K562 (cell line): ENCODE data around the gene VPS37B. TPM values are rescaled to one million over a fixed set of nuclear protein-coding genes. Genes with fewer than 3 reads are reported as not detected.

ENCODE experiments used
- ATAC-seq: fragments of 200-7000 bp; cut with Tn5 transposase; 3 replicates; pipeline ENCODE4 v1.9.1; 2020; ENCODE audit warnings: moderate library complexity
- BruUV-seq: library from RNA; stranded (reverse); fragments of 400-500 nt; replicated peaks from 2 replicates; lab custom pipeline; 2021; lab: Mats Ljungman, UMichigan
- CTCF ChIA-PET: fragments of 300-600 bp; formaldehyde crosslinking; extraction: SDS; loops from one replicate; lab custom pipeline; 2021; ENCODE audit warnings: low intra/inter-chr PET ratio; lab: Yijun Ruan, JAX
- POLR2A ChIA-PET: fragments of 300-600, 350-650 bp; sonication (Branson Sonifier 250); formaldehyde crosslinking; extraction: SDS; loops from one replicate; lab custom pipeline; 2021; ENCODE audit warnings: antibody characterized with exemption, inconsistent platforms; lab: Yijun Ruan, JAX
- DNase-seq, 4 experiments: peaks; one replicate each; pipeline versions ENCODE4 v3.0.0 to v3.0.0-alpha.2; 2011 to 2018; ENCODE audit warnings: low spot score in 3 of 4, mixed read lengths in 3 of 4; ENCODE audit errors: extremely low read depth in 1 of 4
- FAIRE-seq: peaks from 2 replicates; lab custom pipeline; 2011; peaks lifted over from hg19 to GRCh38; lab: Jason Lieb, UNC
- H2AFZ ChIP-seq: 2 replicates; pipeline ENCODE4 v1.6.0; 2011; ENCODE audit warnings: low read depth, low read length, control low read depth, inconsistent platforms
- H3K27ac ChIP-seq: fragments of 200-600 bp; 3 replicates; pipeline ENCODE4 v1.8.0; 2011; ENCODE audit warnings: low read depth, mild to moderate bottlenecking, control low read depth, inconsistent platforms, low read length, moderate library complexity, mixed read lengths; ENCODE audit errors: extremely low read depth
- H3K27me3 ChIP-seq, 2 experiments: fragments of 300-600 bp in 1 of 2; 2 replicates in 1 of 2; 3 replicates in 1 of 2; pipeline versions ENCODE4 v1.6.0 to v1.8.0; 2011; ENCODE audit warnings: inconsistent platforms in 2 of 2, low read length in 2 of 2, mild to moderate bottlenecking in 1 of 2, mixed read lengths in 1 of 2, moderate library complexity in 1 of 2; ENCODE audit not compliant: control insufficient read depth in 2 of 2, insufficient read depth in 2 of 2
- H3K36me3 ChIP-seq: fragments of 300-600 bp; 3 replicates; pipeline ENCODE4 v1.8.0; 2011; ENCODE audit warnings: mild to moderate bottlenecking, low read length, inconsistent platforms; ENCODE audit not compliant: control insufficient read depth, insufficient read depth
- H3K4me1 ChIP-seq, 2 experiments: fragments of 200-600 bp in 1 of 2; replicated peaks in 1 of 2; 2 replicates in 1 of 2; 3 replicates in 1 of 2; pipeline versions ENCODE4 v1.5.1 to v1.8.0; 2011; ENCODE audit warnings: inconsistent platforms in 2 of 2, low read length in 2 of 2, mild to moderate bottlenecking in 1 of 2, mixed read lengths in 1 of 2, moderate library complexity in 1 of 2; ENCODE audit not compliant: control insufficient read depth in 2 of 2, insufficient read depth in 2 of 2
- H3K4me2 ChIP-seq: 2 replicates; pipeline ENCODE4 v1.6.1; 2011; ENCODE audit warnings: low read length, control low read depth, inconsistent platforms, mixed read lengths; ENCODE audit not compliant: insufficient read depth
- H3K4me3 ChIP-seq: fragments of 200-600 bp; sonication (generic), shearing (Covaris generic); 2 replicates; pipeline ENCODE4 v1.5.1; 2016; ENCODE audit warnings: control low read depth, inconsistent platforms
- H3K79me2 ChIP-seq: fragments of 200-600 bp; 3 replicates; pipeline ENCODE4 v1.8.0; 2011; ENCODE audit warnings: low read length, inconsistent platforms; ENCODE audit not compliant: control insufficient read depth, insufficient read depth
- H3K9ac ChIP-seq, 2 experiments: 2 replicates each; pipeline versions ENCODE4 v1.6.0 to v1.6.1; 2011; ENCODE audit warnings: low read depth in 2 of 2, low read length in 2 of 2, control low read depth in 1 of 2, inconsistent platforms in 1 of 2, mild to moderate bottlenecking in 1 of 2, mixed read lengths in 1 of 2; ENCODE audit not compliant: insufficient read depth in 1 of 2
- H3K9me1 ChIP-seq: one replicate; pipeline ENCODE4 v1.6.0; 2011; ENCODE audit warnings: inconsistent platforms, mild to moderate bottlenecking, low read length, moderate library complexity; ENCODE audit not compliant: control insufficient read depth, insufficient read depth
- H3K9me3 ChIP-seq: replicated peaks from 2 replicates; pipeline ENCODE4 v1.5.1; 2011; ENCODE audit warnings: low read depth, low read length, inconsistent platforms; ENCODE audit not compliant: control insufficient read depth, insufficient read depth
- H4K20me1 ChIP-seq: replicated peaks from 2 replicates; pipeline ENCODE4 v1.6.1; 2011; ENCODE audit warnings: low read length, inconsistent platforms, mixed read lengths; ENCODE audit not compliant: control insufficient read depth, insufficient read depth
- CSDE1 ChIP-seq, 2 experiments: fragments of 450-650 bp; IDR thresholded peaks; 2 replicates each; pipeline ENCODE4 v1.6.1; 2016; ENCODE audit warnings: mild to moderate bottlenecking in 1 of 2
- CXXC5 ChIP-seq: fragments of 250-450 bp; sonication (Bioruptor Pico); IDR thresholded peaks from 2 replicates; pipeline ENCODE4 v1.8.0; 2022; ENCODE audit warnings: inconsistent platforms, mild to moderate bottlenecking, moderate library complexity
- EGR1 ChIP-seq: fragments of 450-650 bp; conservative IDR thresholded peaks from 2 replicates; pipeline ENCODE4 v1.6.1; 2017; ENCODE audit warnings: mild to moderate bottlenecking
- SP2 ChIP-seq: IDR thresholded peaks from 2 replicates; pipeline ENCODE4 v1.6.1; 2011; ENCODE audit warnings: mild to moderate bottlenecking, low read depth, low read length, moderate library complexity; ENCODE audit not compliant: poor library complexity, severe bottlenecking; ENCODE audit errors: extremely low read depth
- ZBTB33 ChIP-seq: sonication (generic); formaldehyde crosslinking; IDR thresholded peaks from 2 replicates; pipeline ENCODE4 v1.8.1; 2023; ENCODE audit warnings: mild to moderate bottlenecking, missing genetic modification reagents
- ZNF146 ChIP-seq: IDR thresholded peaks from one replicate; pipeline ENCODE4 v1.6.1; 2018; ENCODE audit warnings: missing compliant biosample characterization; ENCODE audit not compliant: unreplicated experiment
- ZNF197 ChIP-seq: fragments of 200-800 bp; sonication (Bioruptor generic); IDR thresholded peaks from 2 replicates; pipeline ENCODE4 v1.6.1; 2016; ENCODE audit warnings: low read depth, missing genetic modification characterization, missing compliant biosample characterization
- ZNF217 ChIP-seq: sonication (generic); formaldehyde crosslinking; IDR thresholded peaks from 2 replicates; pipeline ENCODE4 v1.8.0; 2022; ENCODE audit warnings: mild to moderate bottlenecking, missing genetic modification reagents
- WGBS: fragments of 100-300 bp; shearing (Covaris generic); methylation state at CpG from one replicate; pipeline ENCODE4 v1.1.6; 2016; ENCODE audit warnings: low coverage, mixed read lengths; ENCODE audit not compliant: insufficient coverage; ENCODE audit errors: missing lambda C conversion rate; 5-methylcytosine and 5-hydroxymethylcytosine counted together
- in situ Hi-C: fragments of 300-500 bp; cut with MboI; formaldehyde crosslinking; loops from 4 replicates; pipeline ENCODE4 v1.15.0; 2018; ENCODE audit warnings: inconsistent platforms, mixed read lengths
- intact Hi-C: fragments of 100-400 bp; cut with micrococcal nuclease; formaldehyde crosslinking; loops from 2 replicates; pipeline ENCODE4 v1.14.2; 2022
- polyA plus RNA-seq, 8 experiments: library from polyadenylated mRNA; depleted of rRNA in 4 of 8; stranded (reverse) in 5 of 8; unstranded in 3 of 8; fragments of >200 nt; fragmentation: Nextera tagmentation in 2 of 8; fragmentation: Illumina TruSeq in 1 of 8; extraction: Ambion mirVana in 2 of 8; extraction: Trizol in 1 of 8; gene quantifications; 2 replicates each; pipeline versions ENCODE4 v1.2.1 to v1.2.3, GENCODE V29; 2011 to 2014; ENCODE audit warnings: inconsistent platforms in 1 of 8, missing spikeins in 1 of 8
- total RNA-seq, 7 experiments: library from RNA; depleted of rRNA in 6 of 7; stranded (reverse); fragments of >200 nt in 6 of 7; fragmentation: Illumina TruSeq in 2 of 7; extraction: Trizol in 2 of 7; gene quantifications; 2 replicates each; pipeline versions ENCODE4 v1.2.1 to v1.2.3, GENCODE V29; 2011 to 2021; ENCODE audit warnings: low replicate concordance in 1 of 7
- TF ChIP-seq, protein P1 (sequence below): sonication (generic); formaldehyde crosslinking; IDR thresholded peaks from 2 replicates; pipeline ENCODE4 v1.9.0; 2022; ENCODE audit warnings: mild to moderate bottlenecking, missing genetic modification reagents

The VPS37B gene
- total and polyA plus RNA-seq, 9 of the 15 experiments (the other 6 are each of a cell fraction or from before 2014, with no cell fraction given): 0.28 to 37.4 (median 17.9) TPM

GRCh38 chr12:122844366-122844971 is 51.5 kb downstream of the VPS37B start:
- no peak for FAIRE-seq
- H3K27me3 ChIP-seq: no peaks in the 10 kb centered on the region
- 66% methylated on average over 7 of the region's 8 CpGs for WGBS
- H3K9me1 ChIP-seq: no peaks in the 10 kb centered on the region
- BruUV-seq: no TSS peak
- ChIA-PET POLR2A (interaction anchor here (1.1 kb wide), 1 partner anchor 27 kb away, joined by 3 read pairs; no protein-coding TSS in a partner anchor), CTCF (no interaction called here)
- no peaks in the 10 kb centered on the region for H3K9me3 ChIP-seq
- no peak overlapping the region for H3K27ac ChIP-seq
- no peak overlapping the region for H2AFZ ChIP-seq
- H3K4me2 ChIP-seq: no peak overlapping the region
- TF ChIP-seq ZNF197 (CRISPR knock-in tag) (no peak), CSDE1 (IDR thresholded peaks at IDR 0.05) (no peak), SP2 (no peak), CXXC5 (CRISPR knock-in tag) (no peak), EGR1 (no peak), ZNF146 (CRISPR knock-in tag) (no peak), ZNF217 (no peak), ZBTB33 (CRISPR knock-in tag) (no peak)
- TF ChIP-seq, protein P1, sequence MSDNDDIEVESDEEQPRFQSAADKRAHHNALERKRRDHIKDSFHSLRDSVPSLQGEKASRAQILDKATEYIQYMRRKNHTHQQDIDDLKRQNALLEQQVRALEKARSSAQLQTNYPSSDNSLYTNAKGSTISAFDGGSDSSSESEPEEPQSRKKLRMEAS (CRISPR knock-in tag): no peak
- H3K4me1 ChIP-seq: peaks cover 0 to 63% of the 10 kb centered on the region in 2 experiments; a peak in 2 of 5 replicates
- peak overlapping the region in 1 of 2 experiments; percentile 71; a peak in 1 of 4 replicates for H3K9ac ChIP-seq
- no peaks in the 10 kb centered on the region; the same call in 2 of the 3 replicates for H3K36me3 ChIP-seq
- no peak overlapping the region for H3K4me3 ChIP-seq
- in situ Hi-C loops: no loop called here
- ATAC-seq: no peak
- DNase-seq: no peak
- H3K79me2 ChIP-seq: no peaks in the 10 kb centered on the region
- peaks cover 31% of the 10 kb centered on the region for H4K20me1 ChIP-seq
- intact Hi-C loops: loop anchor here (10.0 kb wide), 1 partner anchor 50 kb away; no protein-coding TSS in a partner anchor
